DND-41 (cell line): ENCODE data around the gene DHX34.

Source experiments
- ATAC-seq: fragments of 200-7000 bp; cut with Tn5 transposase; 3 replicates; pipeline ENCODE4 v1.9.1; 2021; ENCODE audit warnings: low read depth; ENCODE audit not compliant: insufficient read depth
- DNase-seq: peaks from one replicate; pipeline ENCODE4 v3.0.0-alpha.2; 2020
- H2AFZ ChIP-seq: 2 replicates; pipeline ENCODE4 v1.6.0; 2012; ENCODE audit warnings: low read depth, low read length
- H3K27ac ChIP-seq: 2 replicates; pipeline ENCODE4 v1.5.1; 2012; ENCODE audit warnings: low read length, inconsistent platforms
- H3K27me3 ChIP-seq: fragments of 200-600 bp; sonication (generic); 2 replicates; pipeline ENCODE4 v1.6.0; 2012; ENCODE audit warnings: low read length, mild to moderate bottlenecking, inconsistent platforms; ENCODE audit not compliant: insufficient read depth, poor library complexity
- H3K36me3 ChIP-seq: 2 replicates; pipeline ENCODE4 v1.5.1; 2012; ENCODE audit warnings: low read length, inconsistent platforms; ENCODE audit not compliant: insufficient read depth
- H3K4me1 ChIP-seq: 2 replicates; pipeline ENCODE4 v1.5.1; 2012; ENCODE audit warnings: mild to moderate bottlenecking, low read length; ENCODE audit not compliant: insufficient read depth
- H3K4me2 ChIP-seq: 2 replicates; pipeline ENCODE4 v1.6.0; 2012; ENCODE audit warnings: mild to moderate bottlenecking, moderate library complexity, low read length, inconsistent platforms; ENCODE audit not compliant: insufficient read depth
- H3K4me3 ChIP-seq, 2 experiments: fragments of 200-600 bp in 1 of 2; shearing (Covaris generic) in 1 of 2; 2 replicates each; pipeline ENCODE4 v1.5.1; 2012 to 2016; ENCODE audit warnings: inconsistent platforms in 2 of 2, low read length in 2 of 2, mild to moderate bottlenecking in 2 of 2, low read depth in 1 of 2, moderate library complexity in 1 of 2
- H3K79me2 ChIP-seq: 2 replicates; pipeline ENCODE4 v1.6.0; 2012; ENCODE audit warnings: low read length, inconsistent platforms; ENCODE audit not compliant: insufficient read depth
- H3K9ac ChIP-seq: 2 replicates; pipeline ENCODE4 v1.6.0; 2012; ENCODE audit warnings: low read depth, mild to moderate bottlenecking, inconsistent platforms, low read length, moderate library complexity
- H3K9me3 ChIP-seq: 2 replicates; pipeline ENCODE4 v1.5.1; 2012; ENCODE audit warnings: low read length, moderate library complexity, mild to moderate bottlenecking, inconsistent platforms; ENCODE audit not compliant: insufficient read depth, severe bottlenecking
- H4K20me1 ChIP-seq: 2 replicates; pipeline ENCODE4 v1.6.0; 2012; ENCODE audit warnings: low read length; ENCODE audit not compliant: insufficient read depth
- EZH2 ChIP-seq: IDR thresholded peaks from 3 replicates; pipeline ENCODE4 v1.6.1; 2012; ENCODE audit warnings: borderline replicate concordance, low read depth, mild to moderate bottlenecking, moderate library complexity, low read length, inconsistent platforms; ENCODE audit not compliant: severe bottlenecking
- TF ChIP-seq, protein P1 (sequence below): IDR thresholded peaks from 2 replicates; pipeline ENCODE4 v1.5.1; 2012; ENCODE audit warnings: borderline replicate concordance, low read length, moderate library complexity, mild to moderate bottlenecking; ENCODE audit not compliant: poor library complexity, severe bottlenecking; ENCODE audit errors: extremely low read depth

DHX34 gene

DNA sequence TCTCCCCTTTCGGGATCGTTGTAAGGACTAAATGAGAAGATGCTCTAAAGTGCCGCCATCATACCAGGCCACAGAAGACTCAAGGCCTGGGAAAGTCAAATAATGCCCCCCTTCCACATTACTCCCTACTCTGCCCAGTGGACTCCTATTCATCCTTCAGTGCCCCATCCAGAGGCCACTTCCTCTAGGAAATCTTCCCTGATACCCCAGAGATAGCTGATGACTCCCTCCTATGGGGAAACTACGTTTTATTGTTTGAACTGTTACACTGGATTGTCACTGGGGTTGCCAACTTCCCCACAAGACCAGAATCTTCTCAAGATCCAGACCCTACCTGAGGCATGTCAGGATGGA is 56.1 kb downstream of the DHX34 start:
- H3K4me3 ChIP-seq: no peak overlapping the region
- DNase-seq (no peak), ATAC-seq (no peak)
- H3K9me3 ChIP-seq: no peaks in the 10 kb centered on the region
- H4K20me1 ChIP-seq: no peaks in the 10 kb centered on the region
- no peaks in the 10 kb centered on the region for H3K4me1 ChIP-seq
- no peaks in the 10 kb centered on the region for H3K36me3 ChIP-seq
- H3K27ac ChIP-seq: no peak overlapping the region
- H3K79me2 ChIP-seq: no peaks in the 10 kb centered on the region
- H3K9ac ChIP-seq: no peak overlapping the region
- no peak overlapping the region for H3K4me2 ChIP-seq
- no peak for TF ChIP-seq EZH2
- TF ChIP-seq, protein P1, sequence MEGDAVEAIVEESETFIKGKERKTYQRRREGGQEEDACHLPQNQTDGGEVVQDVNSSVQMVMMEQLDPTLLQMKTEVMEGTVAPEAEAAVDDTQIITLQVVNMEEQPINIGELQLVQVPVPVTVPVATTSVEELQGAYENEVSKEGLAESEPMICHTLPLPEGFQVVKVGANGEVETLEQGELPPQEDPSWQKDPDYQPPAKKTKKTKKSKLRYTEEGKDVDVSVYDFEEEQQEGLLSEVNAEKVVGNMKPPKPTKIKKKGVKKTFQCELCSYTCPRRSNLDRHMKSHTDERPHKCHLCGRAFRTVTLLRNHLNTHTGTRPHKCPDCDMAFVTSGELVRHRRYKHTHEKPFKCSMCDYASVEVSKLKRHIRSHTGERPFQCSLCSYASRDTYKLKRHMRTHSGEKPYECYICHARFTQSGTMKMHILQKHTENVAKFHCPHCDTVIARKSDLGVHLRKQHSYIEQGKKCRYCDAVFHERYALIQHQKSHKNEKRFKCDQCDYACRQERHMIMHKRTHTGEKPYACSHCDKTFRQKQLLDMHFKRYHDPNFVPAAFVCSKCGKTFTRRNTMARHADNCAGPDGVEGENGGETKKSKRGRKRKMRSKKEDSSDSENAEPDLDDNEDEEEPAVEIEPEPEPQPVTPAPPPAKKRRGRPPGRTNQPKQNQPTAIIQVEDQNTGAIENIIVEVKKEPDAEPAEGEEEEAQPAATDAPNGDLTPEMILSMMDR: no peak
- no peak overlapping the region for H2AFZ ChIP-seq
- H3K27me3 ChIP-seq: no peaks in the 10 kb centered on the region

DNA sequence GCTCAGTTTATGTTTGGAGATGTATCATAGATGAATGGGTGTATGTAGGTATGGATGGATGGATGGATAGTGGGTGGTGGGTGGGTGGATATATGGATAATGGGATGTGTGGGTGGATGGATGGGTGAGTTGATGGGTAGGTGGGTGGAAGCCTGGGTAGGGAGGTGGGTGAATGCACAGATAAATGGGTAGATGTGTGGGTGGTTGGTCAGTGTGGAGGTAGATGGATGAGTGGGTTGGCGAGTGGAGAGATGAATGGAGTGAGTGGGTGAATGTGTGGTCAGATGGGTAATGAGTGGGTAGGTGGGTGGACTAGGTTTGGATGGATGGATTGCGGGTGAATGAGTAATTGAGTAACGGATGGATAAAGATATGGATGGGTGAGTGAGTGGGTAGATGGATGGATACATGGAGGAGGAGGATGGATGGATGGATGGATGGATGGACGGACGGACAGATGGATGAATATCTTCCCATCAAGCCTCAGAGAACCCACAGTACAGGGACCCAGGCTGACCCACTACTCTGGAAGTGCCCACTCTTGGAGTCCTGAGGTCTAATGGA is 56.8 kb downstream of the DHX34 start:
- H3K9ac ChIP-seq: no peak overlapping the region
- H3K79me2 ChIP-seq: no peaks in the 10 kb centered on the region
- TF ChIP-seq, protein P1: no peak
- TF ChIP-seq EZH2: no peak
- no peak for DNase-seq
- H4K20me1 ChIP-seq: no peaks in the 10 kb centered on the region
- ATAC-seq: no peak
- no peaks in the 10 kb centered on the region for H3K36me3 ChIP-seq
- no peaks in the 10 kb centered on the region for H3K9me3 ChIP-seq
- no peaks in the 10 kb centered on the region for H3K27me3 ChIP-seq
- no peak overlapping the region for H3K4me2 ChIP-seq
- no peak overlapping the region for H3K4me3 ChIP-seq
- H3K27ac ChIP-seq: no peak overlapping the region
- no peaks in the 10 kb centered on the region for H3K4me1 ChIP-seq
- no peak overlapping the region for H2AFZ ChIP-seq

DNA sequence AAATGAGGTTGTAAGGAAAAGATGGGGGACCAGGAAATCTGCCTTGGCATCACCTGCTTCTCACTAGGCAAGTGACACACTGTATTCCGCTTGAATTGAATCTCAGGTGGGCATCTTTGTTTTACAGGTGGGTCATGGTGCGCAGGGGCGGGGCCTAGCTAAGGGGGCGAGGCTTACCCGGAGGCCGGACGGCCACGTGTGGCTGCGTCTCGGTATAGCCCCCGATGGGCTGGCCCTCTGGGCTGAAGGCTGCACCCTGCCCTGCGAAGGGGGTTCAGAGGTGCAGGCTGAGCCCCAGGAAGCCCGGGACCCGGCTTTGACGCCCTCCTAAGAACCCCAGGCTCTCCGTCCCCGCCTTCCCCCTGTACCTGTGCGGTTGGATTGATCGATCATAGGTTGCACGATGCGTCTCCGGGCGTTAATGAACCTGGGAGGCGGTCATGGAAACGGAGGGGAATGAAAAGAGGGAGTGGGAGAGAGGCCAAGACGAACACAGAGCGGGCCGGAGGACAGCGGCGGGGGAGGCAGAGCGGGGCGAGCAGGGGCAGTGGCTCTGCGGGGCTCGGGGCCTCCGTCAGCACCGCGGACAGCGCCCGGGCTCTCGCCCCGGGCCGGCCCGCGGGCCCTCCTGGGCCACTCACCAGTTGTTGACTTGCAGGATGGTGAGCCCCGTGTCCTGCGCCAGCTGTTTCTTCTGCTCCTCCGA is 57.7 kb downstream of the DHX34 start:
- ATAC-seq (peak; percentile 63), DNase-seq (no peak)
- H3K9me3 ChIP-seq: no peaks in the 10 kb centered on the region
- no peaks in the 10 kb centered on the region for H3K27me3 ChIP-seq
- H3K4me3 ChIP-seq: no peak overlapping the region
- H3K36me3 ChIP-seq: no peaks in the 10 kb centered on the region
- no peak overlapping the region for H3K27ac ChIP-seq
- no peak overlapping the region for H3K9ac ChIP-seq
- no peak overlapping the region for H3K4me2 ChIP-seq
- TF ChIP-seq EZH2: no peak
- TF ChIP-seq, protein P1: no peak
- no peak overlapping the region for H2AFZ ChIP-seq
- no peaks in the 10 kb centered on the region for H3K79me2 ChIP-seq
- H4K20me1 ChIP-seq: no peaks in the 10 kb centered on the region
- H3K4me1 ChIP-seq: no peaks in the 10 kb centered on the region
